M059J (cell line): Measurements from ENCODE around the gene WNT9A. TPM values are rescaled to one million over a fixed set of nuclear protein-coding genes. Genes with fewer than 3 reads are reported as not detected.
"Not testable (repeated sequence)": the region's sequence is repeated elsewhere in the genome, so short reads cannot be mapped to it uniquely, and the experiment has no call there.

Experiments
- DNase-seq: peaks from one replicate; pipeline ENCODE4 v3.0.0-alpha.2; 2012; ENCODE audit warnings: low read depth
- total RNA-seq: library from RNA; depleted of rRNA; stranded (reverse); fragments of >200 nt; shearing (Covaris generic); gene quantifications from 2 replicates; pipeline ENCODE4 v1.2.3, GENCODE V29; 2014; rRNA removed

The WNT9A gene
- total RNA-seq, 1 experiment from 2014 or later: 0.37 TPM

DNA sequence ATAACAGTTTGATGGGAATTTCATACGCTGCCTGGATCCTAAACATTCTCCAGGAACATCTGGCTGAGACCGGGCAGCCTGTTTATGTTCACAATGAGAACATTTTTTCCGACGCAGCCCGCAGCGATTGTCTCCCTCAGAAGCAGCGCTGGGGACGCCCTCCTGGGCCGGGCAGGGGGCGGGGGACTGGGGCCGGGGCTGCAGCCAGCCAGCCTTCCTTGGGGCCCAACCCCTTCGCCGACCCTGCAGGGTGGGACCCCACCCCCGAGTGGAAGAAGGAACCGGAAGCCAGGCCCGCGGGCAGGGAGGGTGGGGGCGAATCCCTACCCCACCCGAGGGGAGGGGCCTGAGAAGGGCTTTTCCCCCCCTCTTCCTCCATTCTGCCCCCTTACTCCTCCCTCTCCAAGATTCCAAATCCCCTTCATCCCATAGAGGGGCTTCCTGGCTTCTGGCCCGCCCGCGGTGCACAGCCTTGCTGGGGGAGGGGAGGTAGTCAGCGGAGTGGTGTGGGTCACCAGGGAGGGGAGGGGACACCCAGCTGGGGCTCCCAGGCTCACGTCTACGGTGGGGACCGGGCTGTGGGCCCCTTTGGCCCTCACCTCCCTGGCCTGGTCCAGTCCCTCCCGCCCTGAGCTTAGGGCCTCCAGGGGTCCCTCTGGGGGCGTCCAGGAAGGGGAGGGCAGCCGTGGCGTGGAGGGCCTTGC is 60.6 kb downstream of the WNT9A start:
- no peak for DNase-seq

DNA sequence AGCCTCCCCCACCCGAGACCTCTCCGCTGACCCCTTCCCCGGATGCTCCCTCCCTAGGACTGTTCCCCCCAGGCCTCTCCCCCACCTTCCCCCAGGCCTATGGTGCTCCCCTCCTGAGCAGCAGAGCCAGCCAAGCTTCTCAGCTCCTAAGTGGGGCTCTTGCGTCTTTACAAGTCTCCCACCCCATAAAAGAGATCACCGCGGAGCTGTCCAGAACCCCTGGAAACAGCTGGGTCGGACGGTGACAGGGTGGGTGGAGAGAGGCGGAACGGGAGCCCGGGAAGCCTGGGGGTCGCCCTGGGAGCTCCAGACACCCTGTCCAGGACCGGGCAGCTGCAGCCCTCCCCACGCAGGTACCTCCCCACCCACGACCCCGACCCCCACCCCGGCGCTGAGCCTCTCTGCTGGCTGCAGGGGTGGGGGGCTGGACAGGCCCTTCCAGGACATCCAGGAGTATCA is 61.2 kb downstream of the WNT9A start:
- DNase-seq: no peak

DNA sequence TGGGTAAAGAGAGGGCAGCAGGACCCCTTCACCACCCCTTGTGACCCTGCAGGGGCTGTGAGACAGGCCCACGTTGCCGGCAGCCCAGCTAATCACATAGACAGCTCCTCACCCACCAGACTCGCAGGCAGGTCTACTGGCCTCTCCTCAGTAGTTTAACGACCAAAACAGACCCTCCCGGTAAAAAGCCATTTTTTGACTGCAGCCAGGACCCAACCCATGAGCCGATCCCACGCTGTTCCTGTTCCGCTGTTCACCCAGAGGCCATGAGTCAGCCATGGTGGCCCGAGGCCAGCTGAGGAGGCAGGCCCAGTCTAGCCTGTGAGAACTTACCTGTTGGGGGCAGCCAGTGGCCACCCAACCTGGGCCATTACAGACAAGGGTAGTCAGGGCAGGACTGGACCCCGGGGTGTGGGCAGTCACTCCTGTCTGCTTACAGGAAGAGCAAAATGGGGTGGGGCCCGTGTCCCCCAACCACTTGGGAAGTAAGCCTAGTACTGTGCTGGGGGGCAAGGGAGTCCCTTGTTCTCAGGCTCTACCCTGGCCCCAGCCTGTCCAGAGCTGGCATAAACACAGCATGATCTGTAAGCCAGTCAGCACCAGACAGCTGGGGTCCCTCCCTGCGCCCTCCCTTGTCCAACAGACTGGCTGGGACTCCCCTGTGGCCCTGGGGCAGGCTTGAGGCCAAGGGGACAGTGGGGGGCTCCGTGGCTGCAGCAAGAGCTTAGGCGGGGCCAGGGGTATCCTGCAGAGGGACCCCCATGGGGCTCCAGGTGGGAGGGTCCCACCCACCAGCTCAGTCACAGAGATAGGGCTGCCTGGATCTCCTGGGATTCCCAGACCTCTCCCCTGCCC is 61.9 kb downstream of the WNT9A start:
- DNase-seq: peak; percentile 63

DNA sequence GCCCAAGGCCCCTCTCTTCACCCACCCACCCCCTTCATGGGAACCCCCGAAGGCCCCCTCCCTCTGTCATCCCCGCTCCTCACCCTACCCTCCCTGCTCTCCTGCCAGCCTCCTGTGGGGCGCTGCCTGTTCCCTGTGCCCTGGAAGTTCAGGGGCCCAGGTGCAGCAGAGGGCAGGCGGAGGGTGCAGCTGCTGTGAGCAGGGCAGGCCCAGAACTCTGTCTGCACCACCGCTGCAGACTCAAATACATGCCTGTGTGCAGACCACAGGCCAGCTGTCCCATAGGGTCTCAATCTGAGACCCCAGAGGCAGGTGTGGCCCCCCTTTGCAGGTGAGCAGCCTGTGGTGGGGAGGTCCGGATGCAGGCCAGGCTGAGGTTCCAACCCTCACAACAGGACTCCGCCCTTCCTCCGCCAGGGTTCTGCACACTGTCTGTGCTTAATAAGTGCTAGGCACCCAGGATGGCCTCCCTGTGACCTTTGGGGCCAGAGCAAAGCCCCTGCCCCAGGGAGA is 62.5 kb downstream of the WNT9A start:
- DNase-seq: no peak

DNA sequence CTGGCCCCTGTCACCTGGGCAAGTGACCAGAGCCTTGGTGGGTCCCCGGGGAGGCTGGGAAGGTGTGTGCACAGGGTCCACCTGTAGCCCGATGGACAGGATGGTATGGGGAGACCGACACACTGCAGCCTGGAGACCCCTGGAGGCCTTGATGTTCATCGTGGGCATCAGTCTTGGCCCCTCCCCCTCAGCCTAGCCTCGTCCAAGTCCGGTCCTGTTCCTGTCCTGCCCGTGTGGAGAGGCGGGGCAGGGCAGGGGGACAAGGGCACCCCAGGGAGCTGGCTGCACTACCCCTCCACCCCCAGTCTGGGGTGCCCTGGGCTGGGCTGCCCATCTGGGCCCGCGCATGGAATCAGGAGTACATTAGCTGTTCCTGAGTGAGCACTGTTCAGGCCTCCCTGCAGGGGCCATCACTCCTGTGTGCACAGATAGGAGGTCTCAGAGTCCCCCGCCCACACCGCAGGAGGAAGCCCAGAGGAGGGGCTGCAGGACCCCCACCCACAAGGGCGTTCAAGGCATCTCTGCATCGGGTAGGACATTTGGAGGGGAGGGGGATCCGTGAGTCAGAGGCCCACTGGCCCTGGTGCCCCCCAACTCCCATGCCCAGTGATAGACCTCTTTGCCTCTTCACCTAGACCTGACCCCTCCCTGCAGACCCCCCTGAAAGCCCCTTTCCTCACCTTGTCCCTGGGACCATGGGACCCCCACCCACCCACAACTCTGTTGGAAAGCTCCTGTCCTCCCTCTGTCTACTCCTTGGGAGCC is 63.2 kb downstream of the WNT9A start:
- no peak for DNase-seq

DNA sequence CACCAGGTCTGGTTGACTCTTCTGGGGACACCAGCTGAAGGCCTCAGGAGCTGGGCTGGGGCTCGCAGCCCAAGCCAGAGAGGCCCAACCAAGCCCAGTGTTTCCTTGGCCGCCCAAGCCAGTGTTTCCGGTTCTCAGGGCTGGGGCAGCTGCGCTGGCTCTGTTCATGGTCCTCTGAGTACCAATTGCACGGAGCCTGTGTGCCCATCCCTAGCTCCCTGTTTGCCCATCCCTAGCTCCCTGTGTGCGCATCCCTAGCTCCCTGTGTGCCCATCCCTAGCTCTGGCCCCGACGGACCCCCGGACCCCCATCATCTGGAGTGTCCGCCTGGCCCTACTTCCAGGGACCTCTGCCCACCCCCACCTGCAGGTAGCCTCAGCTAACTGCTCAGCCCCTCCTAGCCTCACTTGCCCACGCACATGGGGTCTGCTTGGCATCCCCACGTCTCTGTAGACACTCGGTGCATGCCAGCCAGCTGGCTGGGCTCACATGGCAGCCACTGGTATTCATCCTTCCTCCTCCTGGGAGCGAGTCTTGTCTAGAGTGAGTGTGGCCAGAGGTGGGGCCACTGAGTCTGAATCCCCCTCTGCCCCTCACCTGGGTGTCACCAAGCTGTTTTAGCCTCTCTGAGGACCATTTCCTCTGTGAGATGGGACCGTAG is 64.0 kb downstream of the WNT9A start:
- DNase-seq: no peak

DNA sequence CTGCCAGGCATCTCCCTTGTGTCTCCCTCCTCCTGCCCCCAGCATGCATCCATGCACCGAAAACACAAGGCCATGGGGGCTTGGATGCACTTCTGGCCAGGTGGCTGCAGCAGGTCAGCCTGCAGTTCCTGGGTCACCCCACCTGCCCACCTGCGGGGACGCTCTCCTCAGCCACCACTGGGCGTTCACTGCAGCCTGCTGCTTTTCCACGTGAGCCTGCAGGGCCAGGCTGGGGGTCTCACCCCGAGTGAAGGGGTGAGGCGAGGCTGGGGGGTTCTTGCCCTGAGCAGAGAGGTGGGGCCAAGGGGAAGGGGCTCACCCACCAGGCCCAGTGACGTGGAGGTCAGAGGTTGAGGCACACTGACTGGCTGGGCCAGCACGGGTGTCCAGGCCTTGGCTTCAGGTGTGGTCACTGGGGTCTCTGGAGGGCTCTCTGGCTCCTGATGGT is 64.6 kb downstream of the WNT9A start:
- DNase-seq: no peak

DNA sequence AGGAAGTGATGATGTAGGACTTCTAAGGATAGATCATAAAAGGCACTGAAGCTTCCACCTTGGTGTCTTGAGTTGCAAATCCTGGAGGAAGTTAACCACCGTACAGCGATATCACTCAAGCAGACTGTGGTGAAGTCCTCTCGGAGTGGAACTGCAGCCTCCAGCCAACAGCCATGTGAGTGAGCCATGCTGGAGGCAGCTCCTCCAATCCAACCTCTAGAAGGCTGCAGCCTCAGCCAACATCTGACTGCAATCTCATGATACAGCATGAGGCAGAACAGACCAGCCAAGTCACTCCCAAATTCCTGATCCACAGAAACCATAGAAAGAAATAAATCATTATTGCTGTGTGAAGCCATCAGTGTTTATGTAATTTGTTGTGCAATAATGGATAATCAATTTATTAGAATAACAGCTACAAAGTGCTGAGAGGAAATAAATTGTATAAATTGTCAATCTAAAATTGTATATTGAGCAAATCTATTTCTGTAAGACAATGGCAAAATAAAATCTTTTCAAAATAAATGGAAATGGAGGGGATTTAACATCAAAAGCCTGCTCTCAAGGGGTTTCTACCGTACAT is 67.3 kb downstream of the WNT9A start:
- no peak for DNase-seq

DNA sequence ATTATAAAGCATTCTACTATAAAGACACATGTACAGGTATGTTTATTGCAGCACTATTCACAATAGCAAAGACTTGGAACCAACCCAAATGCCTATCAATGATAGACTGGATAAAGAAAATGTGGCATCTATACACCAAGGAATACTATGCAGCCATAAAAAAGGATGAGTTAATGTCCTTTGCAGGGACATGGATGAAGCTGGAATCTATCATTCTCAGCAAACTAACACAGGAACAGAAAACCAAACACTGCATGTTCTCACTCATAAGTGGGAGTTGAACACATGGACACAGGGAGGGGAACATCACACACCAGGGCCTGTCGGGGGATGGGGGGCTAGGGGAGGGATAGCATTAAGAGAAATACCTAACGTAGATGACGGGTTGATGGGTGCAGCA is 69.9 kb downstream of the WNT9A start:
- not testable (repeated sequence) for DNase-seq

DNA sequence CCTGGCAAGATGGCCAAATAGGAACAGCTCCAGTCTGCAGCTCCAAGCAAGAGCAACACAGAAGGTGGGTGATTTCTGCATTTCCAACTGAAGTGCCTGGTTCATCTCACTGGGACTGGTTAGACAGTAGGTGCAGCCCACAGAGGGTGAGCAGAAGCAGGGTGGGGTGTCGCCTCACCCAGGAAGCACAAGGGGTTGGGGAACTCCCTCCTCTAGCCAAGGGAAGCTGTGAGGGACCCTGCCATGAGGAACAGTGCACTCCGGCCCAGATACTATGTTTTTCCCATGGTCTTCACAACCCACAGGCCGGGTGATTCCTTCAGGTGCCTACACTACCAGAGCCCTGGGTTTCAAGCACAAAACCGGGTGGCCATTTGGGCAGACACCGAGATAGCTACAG is 75.8 kb downstream of the WNT9A start:
- DNase-seq: not testable (repeated sequence)

DNA sequence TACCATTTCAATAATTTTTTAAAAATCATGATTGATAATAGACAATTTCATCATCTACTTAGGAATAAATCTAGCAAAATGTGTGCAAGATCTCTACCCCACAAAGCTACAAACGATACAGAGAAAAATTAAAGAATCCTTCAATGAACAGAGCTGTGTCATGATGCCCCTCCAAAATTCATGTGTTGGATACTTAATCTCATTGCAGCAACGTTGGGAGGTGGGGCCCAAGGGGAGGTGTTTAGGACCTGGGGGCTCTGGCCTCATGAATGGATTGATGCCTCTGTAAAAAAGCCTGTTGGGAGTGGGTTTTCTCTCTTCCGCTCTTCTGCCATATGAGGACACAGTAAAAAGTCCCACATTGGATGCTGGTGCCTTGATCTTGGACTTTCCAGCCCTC is 77.4 kb downstream of the WNT9A start:
- DNase-seq: no peak

DNA sequence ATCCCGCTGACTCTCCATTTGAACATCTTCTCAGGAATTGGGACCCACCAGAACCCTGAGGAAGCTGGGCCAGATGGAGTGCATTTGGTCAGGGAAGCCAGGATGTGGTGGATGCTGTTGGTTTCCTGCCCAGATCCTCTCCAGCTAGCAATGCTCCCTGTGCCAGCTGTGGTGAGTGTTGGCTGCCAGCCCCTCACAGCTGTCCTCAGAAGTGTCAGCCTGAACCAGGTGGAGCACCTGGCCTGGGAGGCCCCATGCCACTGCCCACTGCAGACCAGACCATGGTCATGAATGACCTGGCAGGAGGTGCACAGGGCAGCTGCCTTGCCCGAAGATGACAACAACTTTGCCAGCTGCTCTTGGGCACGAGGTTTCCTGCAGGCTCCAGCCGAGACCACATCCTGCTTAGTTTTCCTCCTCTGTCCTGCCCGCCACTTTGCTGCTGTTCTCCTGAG is 77.9 kb downstream of the WNT9A start:
- no peak for DNase-seq

DNA sequence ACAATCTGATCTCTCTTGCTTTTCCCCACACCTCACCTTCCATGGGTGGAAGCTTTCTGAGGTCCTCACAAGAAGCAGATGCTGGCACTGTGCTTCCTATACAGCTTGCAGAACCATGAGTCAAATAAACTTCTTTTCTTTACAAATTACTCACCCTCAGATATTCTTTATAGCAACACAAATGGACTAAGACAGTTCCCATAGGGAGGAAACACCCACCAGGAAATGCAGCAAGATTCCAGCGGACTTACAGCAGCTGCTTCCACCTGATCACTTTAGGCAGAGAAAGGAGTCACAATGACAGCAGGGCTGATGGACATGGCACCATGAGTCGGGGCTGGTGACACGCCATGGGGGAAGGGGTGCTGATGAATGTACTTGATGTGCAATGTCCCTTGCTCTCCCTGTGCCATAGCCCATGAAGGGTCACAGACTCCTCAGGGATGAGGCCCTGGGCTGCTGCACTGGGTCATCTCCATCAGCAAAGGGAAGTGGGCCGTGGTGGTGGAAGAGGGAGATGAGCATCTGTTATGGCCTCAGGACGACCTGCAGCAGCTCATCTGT is 78.4 kb downstream of the WNT9A start:
- no peak for DNase-seq

Other genes starting within 250 kb of the WNT9A start
- 14.7 and 18.8 TPM in 2 replicates for gene JMJD4, start 212.6 kb downstream of the WNT9A start, total RNA-seq
- gene SNAP47, start 212.5 kb downstream of the WNT9A start, total RNA-seq: 53.3 and 65.6 TPM in 2 replicates
- not detected in 2 replicates for gene PRSS38, start 132.3 kb downstream of the WNT9A start, total RNA-seq
- gene WNT3A, start 59.1 kb upstream of the WNT9A start, total RNA-seq: not detected in 2 replicates
- gene ARF1, start 134.8 kb upstream of the WNT9A start, total RNA-seq: 205 and 280 TPM in 2 replicates
- 9.3 and 19.0 TPM in 2 replicates for gene C1orf35, start 155.4 kb upstream of the WNT9A start, total RNA-seq
- gene MRPL55, start 161.4 kb upstream of the WNT9A start, total RNA-seq: 83.3 and 99.3 TPM in 2 replicates
- gene GUK1, start 192.3 kb upstream of the WNT9A start, total RNA-seq: 227 and 347 TPM in 2 replicates
- gene GJC2, start 202.0 kb upstream of the WNT9A start, total RNA-seq: 0.12 and 0.17 TPM in 2 replicates
- 0.47 and 1.5 TPM in 2 replicates for gene IBA57, start 217.9 kb upstream of the WNT9A start, total RNA-seq